Activated T-cell treated with anti-CD3 and anti-CD28 coated beads, Interleukin-2, amount 50 U/mL, for 1 hour (primary cell): Measurements from ENCODE around the gene ADCK2.
"Not testable (repeated sequence)": the region's sequence is repeated elsewhere in the genome, so short reads cannot be mapped to it uniquely, and the experiment has no call there.

Experiments
- DNase-seq: peaks from one replicate; pipeline ENCODE4 v3.0.0-alpha.2; 2020

Gene ADCK2, protein sequence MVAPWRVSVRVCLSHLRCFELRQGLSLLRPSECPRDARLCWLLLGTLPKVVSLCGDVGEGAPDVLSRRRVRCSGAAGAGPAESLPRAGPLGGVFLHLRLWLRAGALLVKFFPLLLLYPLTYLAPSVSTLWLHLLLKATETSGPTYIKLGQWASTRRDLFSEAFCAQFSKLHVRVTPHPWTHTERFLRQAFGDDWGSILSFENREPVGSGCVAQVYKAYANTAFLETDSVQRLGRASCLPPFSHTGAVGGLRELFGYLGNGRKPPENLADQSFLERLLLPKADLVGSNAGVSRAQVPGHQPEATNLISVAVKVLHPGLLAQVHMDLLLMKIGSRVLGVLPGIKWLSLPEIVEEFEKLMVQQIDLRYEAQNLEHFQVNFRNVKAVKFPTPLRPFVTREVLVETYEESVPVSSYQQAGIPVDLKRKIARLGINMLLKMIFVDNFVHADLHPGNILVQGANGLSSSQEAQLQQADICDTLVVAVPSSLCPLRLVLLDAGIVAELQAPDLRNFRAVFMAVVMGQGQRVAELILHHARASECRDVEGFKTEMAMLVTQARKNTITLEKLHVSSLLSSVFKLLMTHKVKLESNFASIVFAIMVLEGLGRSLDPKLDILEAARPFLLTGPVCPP

DNA sequence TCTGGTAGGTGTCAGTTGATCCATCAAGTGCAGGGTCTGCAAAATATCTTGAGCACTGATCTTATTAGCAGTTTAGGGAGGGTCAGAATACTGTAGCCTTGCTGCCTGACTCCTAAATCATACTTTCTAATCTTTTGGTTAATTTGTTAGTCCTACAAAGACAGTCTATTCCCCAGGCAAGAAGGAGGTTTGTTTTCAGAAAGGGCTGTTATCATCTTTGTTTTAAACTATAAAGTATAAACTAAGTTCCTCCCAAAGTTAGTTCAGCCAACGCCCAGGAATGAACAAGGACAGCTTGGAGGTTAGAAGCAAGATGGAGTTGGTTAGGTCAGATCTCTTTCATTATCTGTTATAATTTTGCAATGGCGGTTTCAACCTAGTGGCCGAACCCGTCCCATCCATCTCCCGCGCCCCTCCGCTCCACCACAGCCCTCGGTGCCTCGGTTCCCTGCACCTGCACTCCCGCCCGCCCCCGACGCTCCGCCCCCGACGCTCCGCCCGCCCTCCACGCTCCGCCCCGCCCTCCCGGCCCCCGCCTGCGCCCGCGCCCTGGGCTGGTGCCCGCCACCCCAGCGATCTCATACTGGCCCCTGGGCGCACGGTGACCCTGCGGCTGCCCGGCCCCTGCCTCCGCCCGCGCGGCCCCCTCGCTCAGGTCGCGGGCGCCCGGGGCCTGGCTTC is at the start of gene ADCK2:
ADCK2 (plus strand) TSS at position 564 of the 681 bp plus-strand sequence. CDS start 386 bp downstream, outside the sequence.
- no peak for DNase-seq

DNA sequence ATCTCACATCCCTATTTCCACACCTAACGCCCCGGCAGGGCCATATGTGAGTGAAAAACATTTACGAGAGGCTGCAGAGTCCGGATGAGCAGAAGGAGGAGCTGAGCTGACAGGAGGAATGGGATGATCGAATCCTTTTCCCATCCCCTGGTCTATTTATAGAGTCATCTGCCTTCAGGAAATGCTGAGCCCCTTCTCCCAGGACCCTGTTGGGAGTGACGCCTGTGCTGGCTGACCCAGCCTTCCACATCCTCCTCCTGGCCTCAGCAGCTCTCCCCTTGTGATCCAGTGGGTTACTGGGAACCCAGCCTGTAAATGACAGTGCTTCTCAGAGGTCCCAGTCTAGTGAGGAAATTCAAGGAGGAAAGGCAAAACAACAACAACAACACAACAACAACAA is 48.8 kb upstream of the ADCK2 start:
- no peak for DNase-seq

DNA sequence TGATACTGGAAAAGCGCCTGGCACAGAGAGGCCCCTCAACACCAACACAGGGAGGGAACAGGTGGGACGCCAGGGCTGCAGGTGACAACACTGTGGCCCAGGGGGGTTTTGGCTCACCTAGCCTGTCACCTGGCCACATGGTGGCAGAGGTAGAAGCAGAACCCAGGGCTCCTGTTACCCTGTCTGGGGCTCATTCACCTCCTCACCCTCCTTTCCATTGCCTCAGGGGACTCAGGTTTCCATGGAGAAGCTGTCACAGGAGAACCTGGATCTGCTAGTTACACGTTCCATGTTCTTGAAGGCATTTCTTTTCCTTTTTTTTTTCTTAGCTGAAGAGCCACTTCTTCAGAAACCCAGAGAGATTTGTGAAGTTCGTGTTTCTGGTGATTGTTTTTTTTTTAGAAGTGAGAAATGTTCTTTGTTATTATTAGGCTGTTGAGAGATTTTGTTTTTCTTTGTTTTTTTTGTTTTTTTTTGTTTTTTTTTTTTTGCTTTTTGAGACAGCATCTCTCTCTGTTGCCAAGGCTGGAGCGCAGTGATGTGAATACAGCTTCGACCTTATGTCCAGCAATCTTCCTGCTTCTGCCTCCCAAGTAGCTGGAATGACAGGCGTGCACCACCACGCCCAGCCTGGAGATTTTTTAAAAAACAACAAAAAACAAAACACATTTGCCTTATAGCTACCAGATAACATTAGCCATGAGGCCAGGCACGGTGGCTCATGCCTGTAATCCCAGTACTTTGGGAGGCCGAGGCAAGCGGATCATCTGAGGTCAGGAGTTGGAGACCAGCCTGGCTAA is 48.2 kb upstream of the ADCK2 start:
- DNase-seq: no peak

DNA sequence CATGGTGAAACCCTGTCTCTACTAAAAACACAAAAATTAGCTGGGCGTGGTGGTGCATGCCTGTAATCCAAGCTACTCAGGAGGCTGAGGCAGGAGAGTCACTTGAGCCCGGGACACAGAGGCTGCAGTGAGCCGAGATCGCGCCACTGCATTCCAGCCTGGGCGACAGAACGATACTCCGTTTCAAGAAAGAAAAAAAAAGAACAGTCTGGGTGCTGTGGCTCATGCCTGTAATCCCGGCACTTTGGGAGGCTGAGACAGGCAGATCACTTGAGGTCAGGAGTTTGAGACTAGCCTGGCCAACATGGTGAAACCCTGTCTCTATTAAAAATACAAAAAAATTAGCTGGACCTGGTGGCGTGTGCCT is 47.6 kb upstream of the ADCK2 start:
- not testable (repeated sequence) for DNase-seq

DNA sequence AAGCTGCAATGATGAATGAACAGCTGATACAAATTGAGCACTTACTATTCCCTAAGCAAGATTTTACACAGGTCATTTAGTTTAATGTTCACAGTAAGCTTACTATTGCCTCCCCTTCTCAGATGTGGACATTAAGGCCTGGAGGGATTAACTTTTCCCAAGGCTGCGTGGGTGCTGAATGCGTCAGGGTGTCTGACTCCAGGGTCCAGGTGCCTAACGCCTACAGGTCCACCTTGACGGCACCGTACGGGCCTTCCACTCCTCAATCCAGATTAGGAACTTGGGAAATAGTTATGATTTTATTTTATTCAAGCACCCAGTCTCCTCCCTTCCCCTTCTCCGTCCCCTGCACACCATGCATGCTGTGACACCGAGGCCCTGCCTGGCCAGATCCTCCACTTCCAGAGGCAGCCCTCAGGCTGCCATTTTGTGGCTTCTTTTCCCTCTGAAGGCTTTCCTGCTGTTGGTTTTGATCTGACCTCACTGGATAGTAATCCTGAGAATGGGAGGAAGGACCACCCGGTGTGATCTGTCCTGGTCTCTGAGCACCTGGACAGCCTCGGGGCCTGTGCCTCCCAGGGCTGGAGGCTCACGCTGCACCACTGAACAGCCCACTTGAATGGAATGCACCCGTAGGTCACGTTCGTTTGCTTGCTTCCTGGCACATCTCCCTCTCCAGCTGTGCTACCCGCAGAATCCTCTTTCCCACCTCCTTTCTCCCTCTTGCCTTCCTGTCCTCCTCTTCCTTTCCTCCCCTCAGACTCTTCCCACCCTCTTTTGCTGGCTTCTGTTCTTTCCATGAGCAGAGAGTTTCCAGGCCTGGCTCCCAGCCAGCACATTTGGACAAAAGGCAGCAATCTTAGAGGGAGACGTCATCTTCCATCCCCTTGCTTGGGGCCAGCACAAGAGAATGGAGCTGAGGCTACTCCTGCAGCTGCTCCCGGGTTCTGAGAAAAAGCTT is 46.6 kb upstream of the ADCK2 start:
- DNase-seq: no peak

DNA sequence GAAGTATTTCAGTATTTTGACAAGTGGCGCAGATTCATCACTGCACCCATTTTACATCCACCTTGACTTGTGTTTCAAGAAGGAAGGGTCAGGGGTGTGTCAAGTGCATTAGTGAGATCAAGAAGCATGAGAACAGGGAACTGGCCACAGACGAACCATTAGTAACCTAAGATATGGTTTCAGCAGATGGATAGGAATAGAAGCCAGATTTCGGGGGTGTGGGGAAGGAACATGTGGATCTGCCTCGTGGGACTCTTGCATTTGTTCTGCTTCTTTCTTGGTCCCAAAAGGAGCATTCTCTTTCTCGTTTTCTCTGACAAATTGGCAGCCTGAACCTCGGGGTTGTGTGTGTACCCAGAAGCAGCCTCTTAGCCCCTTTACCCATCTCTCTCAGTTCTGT is 41.7 kb upstream of the ADCK2 start:
- no peak for DNase-seq

DNA sequence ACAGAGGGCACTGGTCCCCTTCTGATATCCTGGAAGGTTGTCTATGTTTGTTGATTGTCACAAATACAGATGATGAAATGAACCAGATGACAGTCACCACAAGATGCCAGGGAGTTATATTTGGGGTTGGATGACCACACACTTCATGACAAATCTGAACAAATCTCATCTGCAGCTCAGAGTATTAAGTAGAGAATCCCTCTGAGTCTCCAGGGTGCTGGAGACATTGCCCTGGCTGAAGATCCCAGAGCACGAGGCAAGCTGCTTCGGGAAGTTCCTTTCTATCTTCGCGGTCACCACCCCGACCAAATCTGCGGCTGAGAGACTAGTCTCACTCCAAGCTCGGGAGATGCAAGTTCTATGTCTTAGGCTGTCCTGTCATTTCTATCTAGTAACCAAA is 41.1 kb upstream of the ADCK2 start:
- no peak for DNase-seq

DNA sequence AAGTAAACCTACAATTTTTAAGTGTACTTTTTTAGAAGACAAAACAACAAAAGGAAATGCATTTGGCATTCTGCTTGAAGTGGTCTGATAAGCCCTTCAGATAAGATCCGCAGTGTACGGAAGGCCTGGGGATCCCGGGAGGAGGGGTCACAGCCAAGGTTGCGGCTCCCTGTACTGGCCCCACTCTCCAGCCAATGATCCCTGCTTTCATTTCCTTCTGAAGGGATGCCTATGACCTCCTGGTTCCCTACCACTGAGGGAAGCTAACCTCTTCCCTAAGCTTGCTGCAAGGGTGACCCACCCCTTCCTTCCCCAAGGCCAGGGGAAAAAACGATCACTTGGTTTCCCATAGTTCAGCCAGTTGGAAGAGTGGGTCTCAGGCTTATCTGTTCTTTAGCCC is 37.4 kb upstream of the ADCK2 start:
- DNase-seq: no peak

DNA sequence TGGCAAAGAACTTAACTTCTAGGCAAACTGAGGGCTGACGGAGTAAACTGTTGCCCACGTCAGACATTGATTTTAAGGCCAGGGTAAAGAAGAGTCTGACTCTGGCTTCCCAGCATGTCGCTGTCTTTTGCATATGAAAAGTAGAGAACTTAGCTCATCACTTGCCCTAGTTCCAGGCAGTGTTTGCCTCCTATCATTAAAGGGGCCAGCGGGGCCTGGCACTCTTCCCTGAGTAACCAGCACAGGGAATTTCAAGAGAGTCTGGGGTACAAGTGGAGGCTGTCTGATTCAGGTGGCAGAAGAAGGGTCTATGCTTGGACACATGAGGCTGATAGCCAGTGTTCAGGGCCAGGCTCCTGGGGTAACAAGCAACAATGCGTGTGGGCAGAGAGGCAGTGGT is 36.9 kb upstream of the ADCK2 start:
- DNase-seq: no peak

DNA sequence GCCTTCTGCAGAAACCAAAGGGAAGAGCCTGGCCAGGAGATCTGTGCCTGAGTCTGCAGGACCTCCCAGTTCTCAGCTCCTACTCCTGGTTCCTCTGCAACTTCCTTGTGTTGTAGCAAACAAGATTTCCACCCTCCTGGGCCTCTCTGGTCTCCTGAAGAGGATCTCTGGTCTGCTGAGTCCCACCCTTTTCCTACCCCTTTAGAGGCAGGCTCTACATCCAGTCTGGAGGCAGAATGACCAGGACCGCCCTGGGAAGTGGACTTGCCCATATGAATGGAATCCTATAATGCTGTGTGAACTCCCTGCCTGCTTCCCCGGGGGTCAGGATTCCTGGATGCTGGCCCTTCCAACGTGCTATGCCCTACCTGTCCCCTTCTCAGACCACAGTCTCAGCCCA is 35.3 kb upstream of the ADCK2 start:
- DNase-seq: no peak

DNA sequence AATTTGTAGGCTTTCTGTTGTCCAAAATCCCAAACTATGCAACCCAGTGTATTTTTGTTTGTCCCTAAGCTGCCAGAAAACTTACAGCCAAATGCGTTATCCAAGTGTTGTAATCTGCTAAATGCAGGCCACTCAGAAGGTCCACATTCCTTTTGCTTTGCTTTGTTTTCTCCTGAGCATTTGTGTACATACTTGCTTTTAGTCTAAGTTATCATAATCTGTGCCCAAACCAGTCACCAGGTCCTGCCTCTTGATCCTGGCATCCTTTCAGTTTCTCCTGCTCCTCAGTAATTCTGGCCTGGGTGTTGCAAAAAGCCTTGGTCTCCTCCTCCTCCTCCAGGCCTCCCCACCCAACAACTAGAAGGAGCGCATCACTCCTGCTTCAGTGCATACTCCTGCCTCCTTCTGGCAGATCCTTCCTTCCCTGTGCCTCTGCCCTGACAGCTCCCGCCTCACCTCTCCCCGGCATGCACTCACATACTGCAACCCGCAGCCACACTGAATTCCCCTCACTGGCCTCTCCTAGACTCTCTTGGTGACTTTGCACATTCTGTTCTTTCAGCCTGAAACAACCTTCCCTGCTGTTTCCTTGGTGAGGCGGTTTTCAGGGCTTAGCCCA is 34.5 kb upstream of the ADCK2 start:
- DNase-seq: no peak

DNA sequence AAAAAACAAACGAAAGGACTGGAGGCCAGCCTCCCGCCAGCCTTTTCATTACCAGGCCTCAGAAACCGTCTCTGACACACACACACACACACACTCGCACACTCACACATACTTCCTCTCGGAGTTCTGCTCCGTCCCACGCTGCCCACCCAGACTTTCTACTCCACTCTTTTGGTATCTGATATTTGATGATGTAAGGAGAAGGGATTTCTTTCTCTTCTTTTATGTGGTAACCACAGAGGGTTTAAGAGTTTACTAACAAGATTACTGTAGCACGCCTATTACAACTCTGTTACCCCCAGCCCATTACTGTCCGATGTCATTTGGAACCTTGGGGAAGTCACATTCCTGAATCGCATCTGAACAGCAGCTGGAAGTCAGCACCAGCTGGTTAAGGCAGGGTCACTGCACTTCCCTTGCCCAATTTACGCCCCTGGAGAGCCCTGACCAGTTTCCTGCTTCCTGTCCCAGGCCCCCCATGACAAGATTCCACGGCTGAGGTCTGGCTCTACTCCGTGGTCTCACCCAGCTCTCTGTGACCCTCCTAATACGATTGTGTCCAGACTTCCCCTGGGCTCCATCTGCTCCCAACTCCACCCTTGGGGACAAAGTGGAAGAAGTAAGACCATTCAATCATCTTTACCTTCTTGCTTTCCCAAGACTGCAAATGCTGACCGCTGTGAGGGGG is 33.2 kb upstream of the ADCK2 start:
- DNase-seq: no peak

DNA sequence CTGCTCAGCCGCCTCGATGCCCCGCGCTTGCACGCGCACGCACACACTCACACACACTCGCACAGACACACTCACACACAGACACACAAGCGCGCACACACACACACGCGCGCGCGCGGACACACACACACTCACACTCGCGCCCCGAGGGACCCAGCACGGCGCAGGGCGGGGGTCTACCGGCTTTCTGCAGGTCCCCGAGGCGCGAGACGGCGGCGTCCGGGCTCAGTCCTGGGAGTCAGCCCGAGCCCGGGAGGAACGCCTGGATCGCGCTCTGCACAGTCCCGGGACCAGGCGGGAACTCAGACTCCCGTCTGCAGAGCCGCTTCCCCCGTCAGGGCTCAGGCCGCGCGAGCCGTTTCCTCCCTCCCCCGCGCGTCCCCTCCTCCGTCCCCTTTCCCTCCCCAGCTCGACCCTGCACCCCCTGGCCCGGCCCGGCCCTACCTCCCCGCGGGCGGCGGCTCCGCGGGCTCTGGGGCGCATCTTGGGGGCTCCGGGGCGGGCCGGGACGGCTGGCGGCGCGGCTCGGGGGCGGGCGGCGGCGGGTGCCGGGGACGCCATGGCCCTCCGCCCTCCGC is 32.6 kb upstream of the ADCK2 start:
- peak; percentile 23 for DNase-seq

DNA sequence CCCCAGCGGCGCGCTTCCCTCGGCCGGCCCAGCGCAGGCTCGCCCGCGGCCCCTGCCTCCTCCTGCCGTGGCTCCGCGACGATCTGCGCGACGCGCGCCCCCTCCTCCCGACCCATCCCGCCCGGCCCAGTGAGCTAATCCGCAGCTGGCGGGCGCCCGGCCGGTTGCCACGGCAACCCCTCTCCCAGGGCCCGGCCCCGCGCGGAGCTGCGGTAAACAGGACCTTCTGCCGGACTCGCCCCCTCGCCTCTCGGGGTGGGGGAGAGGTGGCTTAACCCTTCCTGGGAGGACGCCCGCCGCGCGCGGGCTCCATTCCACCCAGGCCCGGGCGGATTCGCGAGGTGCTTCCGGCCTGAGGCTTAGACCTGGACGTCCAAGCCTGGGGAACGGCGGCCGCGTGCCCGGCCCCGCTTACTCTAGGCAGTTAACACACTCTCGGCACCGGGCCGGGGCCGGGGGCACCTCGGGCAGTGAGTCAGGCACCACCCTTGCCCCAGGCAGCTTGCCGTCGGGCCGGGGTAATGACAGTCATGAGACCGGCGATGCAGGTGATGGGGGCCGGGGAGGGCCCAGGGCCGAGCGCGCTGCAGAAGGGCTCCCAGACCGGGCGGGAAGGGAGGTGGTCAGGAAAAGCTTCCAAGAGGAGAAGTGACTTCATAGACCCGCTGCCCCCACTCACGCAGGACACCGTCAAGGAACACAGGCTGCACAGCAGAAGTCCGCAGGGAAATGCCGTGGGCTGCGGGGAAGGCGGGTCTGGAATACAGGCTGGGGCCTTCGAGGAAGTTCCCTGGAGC is 31.8 kb upstream of the ADCK2 start, which contains the start of gene DENND2A:
DENND2A (minus strand) TSS at position 87 of the 797 bp plus-strand sequence. CDS start 38,416 bp downstream, outside the sequence.
- peak; percentile 25 for DNase-seq

DNA sequence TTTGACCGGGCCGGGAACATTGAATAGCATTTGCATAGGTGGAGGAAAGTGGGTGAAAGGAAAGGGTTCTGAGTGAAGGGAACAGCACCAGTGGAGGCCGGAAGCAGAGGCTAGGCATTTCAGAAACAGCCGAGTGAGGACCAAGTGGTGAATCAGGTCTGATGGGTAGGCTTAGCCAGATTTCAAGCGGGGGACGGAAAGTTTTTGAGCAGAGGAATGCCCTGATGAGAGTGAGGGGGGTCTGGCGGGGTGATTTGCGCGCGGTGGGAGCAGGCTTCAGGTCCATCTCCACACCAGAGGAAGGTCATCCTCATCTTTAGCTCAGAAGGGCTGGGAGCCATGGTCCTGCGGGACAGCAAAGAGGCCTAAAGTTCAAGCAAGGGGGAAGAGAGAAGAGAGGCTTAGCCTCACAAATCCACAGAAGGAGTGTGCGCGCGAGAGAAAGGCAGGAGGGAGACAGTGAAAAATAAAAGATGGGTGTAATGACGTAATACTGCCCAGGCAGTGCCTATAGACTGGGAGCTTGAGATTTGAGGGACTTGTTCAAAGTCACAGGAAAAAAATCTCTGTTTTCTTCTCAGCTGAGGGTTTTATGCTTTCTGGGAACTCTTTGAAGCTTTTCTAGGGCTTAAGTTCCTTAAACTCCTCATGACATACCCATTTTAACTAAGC is 31.1 kb upstream of the ADCK2 start:
- no peak for DNase-seq

DNA sequence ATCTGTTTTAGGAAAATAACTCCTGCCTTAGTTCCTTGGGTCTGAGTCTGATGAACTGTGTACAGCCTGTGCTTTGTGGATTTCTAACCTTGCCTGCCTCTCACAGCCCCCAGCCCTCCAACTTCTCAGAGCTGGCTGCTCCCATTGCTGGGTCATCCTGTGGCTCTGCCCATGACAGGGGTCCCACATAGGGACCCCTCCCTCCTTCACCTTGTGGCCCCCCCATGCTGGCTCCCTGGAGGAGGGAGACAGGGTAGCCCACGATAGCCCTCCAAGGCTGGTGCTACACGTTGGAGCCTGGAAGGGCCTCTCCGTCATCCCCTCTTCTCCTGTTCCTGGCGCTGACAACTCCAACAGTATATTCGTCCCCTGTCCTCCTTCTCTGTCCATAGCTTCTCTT is 29.3 kb upstream of the ADCK2 start:
- no peak for DNase-seq

DNA sequence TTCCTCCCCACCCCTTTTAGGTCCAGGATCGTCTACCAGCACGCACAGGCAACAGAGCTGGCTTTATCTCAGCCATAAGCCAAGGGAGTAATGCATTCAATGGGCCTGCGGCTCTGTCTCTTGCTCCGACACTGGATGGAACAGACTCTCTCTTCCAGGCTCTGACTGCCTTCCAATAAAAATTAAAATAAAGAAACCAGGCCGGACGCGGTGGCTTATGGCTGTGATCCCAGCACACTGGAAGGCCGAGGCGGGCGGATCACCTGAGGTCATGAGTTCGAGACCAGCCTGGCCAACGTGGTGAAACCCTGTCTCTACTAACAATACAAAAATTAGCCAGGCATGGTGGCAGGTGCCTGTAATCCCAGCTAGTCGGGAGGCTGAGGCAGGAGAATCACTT is 28.0 kb upstream of the ADCK2 start:
- not testable (repeated sequence) for DNase-seq

DNA sequence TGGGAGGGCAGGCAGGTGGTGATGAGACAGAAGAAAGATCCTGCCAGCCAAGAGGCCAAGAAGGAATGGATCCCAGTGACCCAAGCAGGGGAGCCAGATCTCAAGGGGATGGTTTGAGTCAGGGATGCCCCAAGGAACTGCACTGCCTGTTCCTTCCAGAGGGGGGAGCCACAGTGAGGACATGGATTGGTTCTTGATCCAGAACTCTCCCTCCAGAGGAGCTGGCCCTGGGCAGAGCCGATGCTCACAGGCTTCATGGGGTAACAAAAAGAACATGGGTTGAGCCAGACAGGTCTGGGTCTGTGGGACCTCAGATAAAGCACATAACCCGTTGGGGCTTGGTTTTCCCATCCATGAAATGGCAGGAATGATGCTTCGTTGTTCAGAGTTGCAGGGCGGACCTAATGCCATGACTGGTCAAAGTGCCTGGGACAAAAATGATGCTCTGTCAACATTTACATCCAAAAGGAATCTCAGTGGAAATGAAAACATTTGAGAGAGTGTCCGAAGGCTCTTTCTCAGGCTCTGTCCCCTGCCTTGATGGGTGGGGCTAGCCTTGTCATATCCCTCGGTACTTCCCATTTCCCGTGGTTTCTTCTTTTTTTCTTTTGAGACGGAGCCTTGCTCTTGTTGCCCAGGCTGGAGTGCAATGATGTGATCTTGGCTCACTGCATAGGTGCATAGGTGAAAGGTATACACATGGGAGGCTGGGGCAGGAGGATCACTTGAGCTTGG is 27.4 kb upstream of the ADCK2 start:
- DNase-seq: no peak
